DND-41 (cell line): ENCODE data around the gene SIPA1L3.

Experiments used
- CTCF ChIP-seq: IDR thresholded peaks from 2 replicates; pipeline ENCODE4 v1.5.1; 2012; ENCODE audit warnings: borderline replicate concordance, low read length, moderate library complexity, mild to moderate bottlenecking; ENCODE audit not compliant: poor library complexity, severe bottlenecking; ENCODE audit errors: extremely low read depth
- EZH2 ChIP-seq: IDR thresholded peaks from 3 replicates; pipeline ENCODE4 v1.6.1; 2012; ENCODE audit warnings: borderline replicate concordance, low read depth, mild to moderate bottlenecking, moderate library complexity, low read length, inconsistent platforms; ENCODE audit not compliant: severe bottlenecking

- TF ChIP-seq CTCF (no peak), EZH2 (no peak)
These were observed 198.6 kb downstream of the SIPA1L3 start for GRCh38 chr19:38105574-38105973.
